ENCODE measurements around the gene PXK. TPM values are rescaled to one million over a fixed set of nuclear protein-coding genes. Genes with fewer than 3 reads are reported as not detected.

PXK gene
- total RNA-seq, 1 donor from 2014 or later = 32.0 TPM

DNA sequence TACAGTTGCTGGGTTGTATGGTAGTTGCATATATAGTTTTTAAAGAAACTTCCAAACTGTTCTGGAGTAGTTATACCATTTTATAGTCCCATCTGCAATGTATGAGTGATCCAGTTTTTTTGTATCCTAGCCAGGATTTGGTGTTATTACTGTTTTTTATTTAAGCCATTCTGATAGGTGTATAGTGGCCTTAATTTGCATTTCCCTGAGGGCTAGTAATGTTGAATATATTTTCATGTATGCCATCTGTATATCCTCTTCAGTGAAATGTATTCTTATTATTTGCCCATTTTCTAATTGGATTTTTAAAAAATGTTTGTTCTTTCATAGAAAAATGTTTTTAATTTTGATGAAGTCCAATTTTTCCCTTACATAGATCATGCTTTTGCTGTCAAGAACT is 29.2 kb downstream of the PXK start:
- no peak overlapping the region for H3K4me3 Mint-ChIP-seq (ENCODE audit: unreplicated experiment)
- TF ChIP-seq, protein P1, sequence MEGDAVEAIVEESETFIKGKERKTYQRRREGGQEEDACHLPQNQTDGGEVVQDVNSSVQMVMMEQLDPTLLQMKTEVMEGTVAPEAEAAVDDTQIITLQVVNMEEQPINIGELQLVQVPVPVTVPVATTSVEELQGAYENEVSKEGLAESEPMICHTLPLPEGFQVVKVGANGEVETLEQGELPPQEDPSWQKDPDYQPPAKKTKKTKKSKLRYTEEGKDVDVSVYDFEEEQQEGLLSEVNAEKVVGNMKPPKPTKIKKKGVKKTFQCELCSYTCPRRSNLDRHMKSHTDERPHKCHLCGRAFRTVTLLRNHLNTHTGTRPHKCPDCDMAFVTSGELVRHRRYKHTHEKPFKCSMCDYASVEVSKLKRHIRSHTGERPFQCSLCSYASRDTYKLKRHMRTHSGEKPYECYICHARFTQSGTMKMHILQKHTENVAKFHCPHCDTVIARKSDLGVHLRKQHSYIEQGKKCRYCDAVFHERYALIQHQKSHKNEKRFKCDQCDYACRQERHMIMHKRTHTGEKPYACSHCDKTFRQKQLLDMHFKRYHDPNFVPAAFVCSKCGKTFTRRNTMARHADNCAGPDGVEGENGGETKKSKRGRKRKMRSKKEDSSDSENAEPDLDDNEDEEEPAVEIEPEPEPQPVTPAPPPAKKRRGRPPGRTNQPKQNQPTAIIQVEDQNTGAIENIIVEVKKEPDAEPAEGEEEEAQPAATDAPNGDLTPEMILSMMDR (IDR thresholded peaks at IDR 0.05) = no peak
- H3K27me3 Mint-ChIP-seq (ENCODE audit: low read depth) = no peaks in the 10 kb centered on the region
- no peaks in the 10 kb centered on the region for H3K9me3 Mint-ChIP-seq (ENCODE audit: low read depth)
- no peaks in the 10 kb centered on the region for H3K36me3 Mint-ChIP-seq (ENCODE audit: low read depth)
- H3K4me1 Mint-ChIP-seq (ENCODE audit: low read depth) = peaks cover 19% of the 10 kb centered on the region
- DNase-seq (ENCODE audit: low spot score) = no peak
- no peak overlapping the region for H3K27ac Mint-ChIP-seq (ENCODE audit: unreplicated experiment)

DNA sequence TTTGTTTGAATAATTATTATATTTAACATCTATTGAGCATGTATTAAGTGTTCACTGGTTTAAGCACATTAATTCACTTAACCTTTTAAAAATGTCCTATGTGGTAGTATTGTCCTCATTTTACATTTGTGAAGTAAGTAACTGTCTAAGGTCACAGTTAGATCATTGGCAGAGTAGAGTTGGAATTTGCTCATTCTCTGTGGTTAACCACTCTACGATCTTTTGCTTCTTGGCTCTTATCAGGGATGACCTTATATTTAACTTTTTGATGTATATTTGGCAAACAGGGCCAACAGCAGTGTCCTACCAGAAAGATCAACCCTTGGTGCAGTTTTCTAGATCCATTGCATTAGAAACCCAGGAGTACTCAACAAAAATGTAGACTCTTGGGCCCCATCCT is 34.0 kb downstream of the PXK start:
- Mint-ChIP-seq H3K4me1 (ENCODE audit: low read depth) (peaks cover 15% of the 10 kb centered on the region), H3K36me3 (ENCODE audit: low read depth) (no peaks in the 10 kb centered on the region), H3K9me3 (ENCODE audit: low read depth) (no peaks in the 10 kb centered on the region), H3K27me3 (ENCODE audit: low read depth) (no peaks in the 10 kb centered on the region), H3K4me3 (ENCODE audit: unreplicated experiment) (no peak overlapping the region), H3K27ac (ENCODE audit: unreplicated experiment) (no peak overlapping the region)
- DNase-seq (ENCODE audit: low spot score) = no peak
- TF ChIP-seq, protein P1 (IDR thresholded peaks at IDR 0.05) = no peak

DNA sequence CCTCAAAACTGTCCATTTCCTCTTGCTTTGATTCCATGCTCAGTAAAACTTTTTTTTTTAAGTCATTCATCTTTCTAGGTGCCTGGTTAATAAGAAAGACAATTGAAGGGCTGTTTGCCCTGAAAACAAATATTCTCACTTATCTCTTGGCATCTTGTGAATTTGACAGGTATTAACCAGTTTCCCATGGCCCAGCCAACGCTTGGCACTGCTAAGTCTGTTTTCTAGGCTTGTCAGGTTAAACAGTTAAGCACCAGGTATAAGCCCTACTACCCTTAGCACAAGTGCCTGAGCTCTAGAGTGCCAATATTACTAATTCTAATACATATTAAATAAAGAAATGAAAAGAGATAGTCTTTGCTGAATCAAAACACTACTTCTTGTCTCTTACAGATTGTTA is 36.3 kb downstream of the PXK start:
- no peak overlapping the region for H3K27ac Mint-ChIP-seq (ENCODE audit: unreplicated experiment)

DNA sequence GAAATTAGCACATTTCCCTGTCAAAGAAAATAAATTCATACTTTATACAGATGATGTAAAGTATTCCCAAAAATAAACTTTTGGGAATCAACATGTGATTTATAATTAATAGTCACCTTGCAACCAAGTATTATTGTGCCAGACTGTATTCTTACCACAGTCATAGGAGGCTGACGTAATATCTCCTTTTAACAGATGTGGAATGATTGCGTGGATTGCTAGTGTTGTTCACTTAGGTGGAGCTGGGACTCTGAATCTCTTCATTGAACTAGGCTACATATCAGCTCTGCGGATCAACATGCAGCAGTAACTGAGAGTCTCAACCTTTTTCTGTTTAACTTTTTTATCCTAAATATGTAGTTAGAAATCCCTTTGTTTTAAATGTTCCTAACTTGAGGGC is 37.2 kb downstream of the PXK start:
- Mint-ChIP-seq H3K4me3 (ENCODE audit: unreplicated experiment) (no peak overlapping the region), H3K27me3 (ENCODE audit: low read depth) (no peaks in the 10 kb centered on the region), H3K4me1 (ENCODE audit: low read depth) (peaks cover 18% of the 10 kb centered on the region), H3K27ac (ENCODE audit: unreplicated experiment) (no peak overlapping the region), H3K9me3 (ENCODE audit: low read depth) (no peaks in the 10 kb centered on the region), H3K36me3 (ENCODE audit: low read depth) (no peaks in the 10 kb centered on the region)
- no peak for DNase-seq (ENCODE audit: low spot score)
- TF ChIP-seq, protein P1 (IDR thresholded peaks at IDR 0.05) = no peak

More for the DNA sequence above, 36.3 kb downstream of the PXK start:
- H3K4me1 Mint-ChIP-seq (ENCODE audit: low read depth) = peaks cover 10% of the 10 kb centered on the region
- TF ChIP-seq, protein P1 (IDR thresholded peaks at IDR 0.05) = no peak
- H3K9me3 Mint-ChIP-seq (ENCODE audit: low read depth) = no peaks in the 10 kb centered on the region
- no peaks in the 10 kb centered on the region for H3K36me3 Mint-ChIP-seq (ENCODE audit: low read depth)
- no peak overlapping the region for H3K4me3 Mint-ChIP-seq (ENCODE audit: unreplicated experiment)
- no peaks in the 10 kb centered on the region for H3K27me3 Mint-ChIP-seq (ENCODE audit: low read depth)
- DNase-seq (ENCODE audit: low spot score) = no peak

DNA sequence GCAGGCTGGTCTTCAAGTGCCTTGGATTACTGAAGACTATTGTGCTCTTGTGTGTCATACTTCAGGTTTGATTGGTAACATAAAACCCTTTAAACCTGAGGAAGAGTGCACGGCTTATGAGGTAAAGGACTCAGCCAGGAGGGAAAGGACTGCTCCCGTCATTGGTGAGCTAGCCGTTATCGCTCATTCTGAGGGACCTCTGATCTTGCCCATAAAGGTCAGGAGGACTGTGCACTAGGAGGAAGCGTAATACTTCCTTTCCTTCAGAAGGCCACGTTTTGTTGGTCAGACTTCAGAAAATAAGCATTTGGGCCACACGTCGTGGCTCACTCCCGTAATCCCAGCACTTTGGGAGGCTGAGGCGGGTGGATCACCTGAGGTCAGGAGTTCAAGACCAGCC is 37.7 kb downstream of the PXK start:
- no peak overlapping the region for H3K27ac Mint-ChIP-seq (ENCODE audit: unreplicated experiment)
- no peaks in the 10 kb centered on the region for H3K36me3 Mint-ChIP-seq (ENCODE audit: low read depth)
- no peaks in the 10 kb centered on the region for H3K27me3 Mint-ChIP-seq (ENCODE audit: low read depth)
- H3K4me3 Mint-ChIP-seq (ENCODE audit: unreplicated experiment) = no peak overlapping the region
- no peaks in the 10 kb centered on the region for H3K9me3 Mint-ChIP-seq (ENCODE audit: low read depth)
- TF ChIP-seq, protein P1 (IDR thresholded peaks at IDR 0.05) = no peak
- DNase-seq (ENCODE audit: low spot score) = no peak
- peaks cover 23% of the 10 kb centered on the region for H3K4me1 Mint-ChIP-seq (ENCODE audit: low read depth)

All from chondrocyte (in vitro differentiated cells).